ENCODE data around the gene CFAP46. TPM values are rescaled to one million over a fixed set of nuclear protein-coding genes. Genes with fewer than 3 reads are reported as not detected.

CFAP46 gene
- total RNA-seq, 1 experiment from 2014 or later = not detected

DNA sequence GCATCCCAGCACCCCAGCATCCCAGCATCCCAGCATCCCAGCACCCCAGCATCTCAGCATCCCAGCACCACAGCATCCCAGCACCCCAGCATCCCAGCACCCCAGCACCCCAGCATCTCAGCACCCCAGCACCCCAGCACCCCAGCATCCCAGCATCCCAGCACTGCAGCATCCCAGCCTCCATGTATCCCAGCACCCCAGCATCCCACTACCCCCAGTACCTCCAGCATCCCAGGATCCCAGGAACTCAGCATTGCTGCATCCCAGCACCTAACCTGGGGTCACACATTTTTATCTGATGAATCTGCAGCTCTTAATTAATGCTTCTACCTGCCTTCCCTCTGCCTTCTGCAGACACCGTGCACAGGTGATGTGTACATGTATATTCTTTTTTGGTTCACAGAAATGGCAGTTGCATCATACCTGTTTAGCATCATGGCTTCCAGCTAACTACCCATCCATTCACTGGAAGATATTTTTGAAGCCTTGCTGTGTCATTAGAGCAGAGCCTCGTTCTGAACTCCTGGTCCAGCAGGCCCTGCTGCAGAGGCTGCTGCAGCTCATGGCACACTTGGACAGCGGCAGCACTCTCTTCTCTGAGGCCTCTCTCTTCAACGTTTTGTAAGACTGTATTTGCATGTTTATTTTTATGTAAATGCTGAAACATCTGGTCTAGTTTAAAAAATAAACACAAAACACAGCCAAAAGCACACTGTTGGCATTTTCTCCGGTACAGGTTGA, 4.6 kb upstream of the CFAP46 start:
- H3K4me3 Mint-ChIP-seq (ENCODE audit: low read depth, unreplicated experiment) = no peak overlapping the region
- CTCF ChIA-PET = no interaction called here
- intact Hi-C loops (cut with micrococcal nuclease; ENCODE audit: unreplicated experiment) = no loop called here
- H3K9me3 Mint-ChIP-seq (ENCODE audit: low read depth, unreplicated experiment) = peaks cover 3% of the 10 kb centered on the region
- no peaks in the 10 kb centered on the region for H3K4me1 Mint-ChIP-seq (ENCODE audit: low read depth, unreplicated experiment)
- H3K27ac Mint-ChIP-seq (ENCODE audit: unreplicated experiment) = no peak overlapping the region
- H3K36me3 Mint-ChIP-seq (ENCODE audit: insufficient read depth, unreplicated experiment) = no peaks in the 10 kb centered on the region
- no peak for DNase-seq
- TF ChIP-seq, protein P1, sequence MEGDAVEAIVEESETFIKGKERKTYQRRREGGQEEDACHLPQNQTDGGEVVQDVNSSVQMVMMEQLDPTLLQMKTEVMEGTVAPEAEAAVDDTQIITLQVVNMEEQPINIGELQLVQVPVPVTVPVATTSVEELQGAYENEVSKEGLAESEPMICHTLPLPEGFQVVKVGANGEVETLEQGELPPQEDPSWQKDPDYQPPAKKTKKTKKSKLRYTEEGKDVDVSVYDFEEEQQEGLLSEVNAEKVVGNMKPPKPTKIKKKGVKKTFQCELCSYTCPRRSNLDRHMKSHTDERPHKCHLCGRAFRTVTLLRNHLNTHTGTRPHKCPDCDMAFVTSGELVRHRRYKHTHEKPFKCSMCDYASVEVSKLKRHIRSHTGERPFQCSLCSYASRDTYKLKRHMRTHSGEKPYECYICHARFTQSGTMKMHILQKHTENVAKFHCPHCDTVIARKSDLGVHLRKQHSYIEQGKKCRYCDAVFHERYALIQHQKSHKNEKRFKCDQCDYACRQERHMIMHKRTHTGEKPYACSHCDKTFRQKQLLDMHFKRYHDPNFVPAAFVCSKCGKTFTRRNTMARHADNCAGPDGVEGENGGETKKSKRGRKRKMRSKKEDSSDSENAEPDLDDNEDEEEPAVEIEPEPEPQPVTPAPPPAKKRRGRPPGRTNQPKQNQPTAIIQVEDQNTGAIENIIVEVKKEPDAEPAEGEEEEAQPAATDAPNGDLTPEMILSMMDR (IDR thresholded peaks at IDR 0.05; ENCODE audit: unreplicated experiment) = no peak
- H3K27me3 Mint-ChIP-seq (ENCODE audit: unreplicated experiment) = peaks cover 91% of the 10 kb centered on the region
- no TSS peak for BruUV-seq (replicated peaks)

DNA sequence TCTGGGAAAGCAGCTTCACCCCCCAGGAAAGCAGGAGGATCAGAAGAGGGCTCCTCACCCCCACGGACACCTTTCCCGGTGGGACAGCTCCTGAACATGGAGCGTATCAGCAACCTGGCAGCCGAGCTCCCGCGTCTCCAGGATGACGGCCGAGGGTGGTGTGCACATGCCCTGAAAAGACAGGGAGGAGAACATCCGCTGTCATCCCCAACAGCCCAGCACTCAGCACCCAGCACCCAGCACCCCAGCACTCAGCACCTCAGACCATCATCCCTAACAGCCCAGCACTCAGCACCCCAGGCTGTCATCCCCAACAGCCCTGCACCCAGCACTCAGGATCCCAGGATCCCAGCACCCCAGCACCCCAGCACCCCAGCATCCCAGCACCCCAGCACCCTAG, 3.9 kb upstream of the CFAP46 start:
- Mint-ChIP-seq H3K27me3 (ENCODE audit: unreplicated experiment) (peaks cover 91% of the 10 kb centered on the region), H3K36me3 (ENCODE audit: insufficient read depth, unreplicated experiment) (no peaks in the 10 kb centered on the region), H3K9me3 (ENCODE audit: low read depth, unreplicated experiment) (peaks cover 3% of the 10 kb centered on the region), H3K4me1 (ENCODE audit: low read depth, unreplicated experiment) (no peaks in the 10 kb centered on the region), H3K4me3 (ENCODE audit: low read depth, unreplicated experiment) (no peak overlapping the region), H3K27ac (ENCODE audit: unreplicated experiment) (no peak overlapping the region)
- BruUV-seq (replicated peaks) = no TSS peak
- intact Hi-C loops (cut with micrococcal nuclease; ENCODE audit: unreplicated experiment) = no loop called here
- no peak for DNase-seq
- TF ChIP-seq, protein P1 (IDR thresholded peaks at IDR 0.05; ENCODE audit: unreplicated experiment) = no peak
- CTCF ChIA-PET = no interaction called here

DNA sequence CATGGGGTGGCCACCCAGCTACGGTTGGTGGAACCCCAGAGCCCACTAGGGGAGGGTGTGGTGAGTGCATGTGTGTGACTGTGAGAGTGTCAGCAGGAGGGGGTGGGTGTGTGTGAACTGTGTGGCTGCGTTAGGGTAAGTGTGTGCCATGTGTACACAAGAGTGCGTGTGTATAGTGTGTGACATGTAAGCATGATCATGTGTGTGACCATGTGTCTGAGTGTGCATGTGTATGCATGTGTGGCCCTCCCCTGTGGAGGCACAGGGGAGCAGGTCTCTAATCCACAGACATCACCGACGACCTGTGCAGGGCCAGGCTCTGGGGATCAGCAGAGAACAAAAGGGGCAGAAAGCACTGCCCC, 3.5 kb upstream of the CFAP46 start:
- intact Hi-C loops (cut with micrococcal nuclease; ENCODE audit: unreplicated experiment) = no loop called here
- Mint-ChIP-seq H3K4me3 (ENCODE audit: low read depth, unreplicated experiment) (no peak overlapping the region), H3K4me1 (ENCODE audit: low read depth, unreplicated experiment) (no peaks in the 10 kb centered on the region), H3K9me3 (ENCODE audit: low read depth, unreplicated experiment) (peaks cover 3% of the 10 kb centered on the region), H3K27ac (ENCODE audit: unreplicated experiment) (no peak overlapping the region), H3K27me3 (ENCODE audit: unreplicated experiment) (peaks cover 91% of the 10 kb centered on the region), H3K36me3 (ENCODE audit: insufficient read depth, unreplicated experiment) (no peaks in the 10 kb centered on the region)
- TF ChIP-seq, protein P1 (IDR thresholded peaks at IDR 0.05; ENCODE audit: unreplicated experiment) = no peak
- CTCF ChIA-PET = no interaction called here
- no TSS peak for BruUV-seq (replicated peaks)
- no peak for DNase-seq

DNA sequence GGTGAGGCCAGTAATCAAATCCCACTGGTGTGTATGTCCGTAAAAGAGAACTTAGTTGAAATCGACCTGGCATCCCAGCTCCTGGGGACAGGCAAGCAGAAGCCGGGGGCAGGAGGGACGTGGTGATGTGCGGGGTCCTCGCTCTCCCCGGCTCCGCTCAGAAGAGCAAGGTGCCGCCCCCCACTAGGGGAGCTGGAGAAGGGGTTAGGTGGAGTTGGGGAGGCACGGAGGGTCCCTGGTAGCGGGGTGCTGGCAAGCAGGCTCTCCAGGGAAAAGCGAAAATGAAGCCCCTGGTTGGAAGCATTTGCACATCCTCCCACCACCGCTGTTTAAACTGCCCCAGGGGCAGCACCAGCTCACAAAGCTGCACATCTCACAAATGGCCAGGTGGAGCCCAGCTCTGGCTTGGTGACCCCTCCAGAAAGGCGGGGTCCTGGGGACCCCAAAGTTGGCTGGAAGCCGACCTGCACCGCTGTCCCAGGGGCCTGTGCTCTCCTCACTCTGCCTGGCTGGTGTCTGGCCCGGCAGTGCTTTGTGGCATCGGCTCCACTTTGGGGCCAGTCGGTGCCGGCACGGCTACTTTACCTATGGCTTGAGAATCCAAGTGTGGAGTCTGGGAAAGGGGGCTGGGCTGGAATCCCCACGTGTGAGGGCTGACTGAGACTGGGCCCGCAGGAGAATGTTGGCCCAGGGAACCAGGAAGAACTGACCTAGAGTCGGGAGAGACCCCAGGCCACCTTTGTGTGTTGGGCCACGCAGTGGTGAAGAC, 2.9 kb upstream of the CFAP46 start:
- Mint-ChIP-seq H3K36me3 (ENCODE audit: insufficient read depth, unreplicated experiment) (no peaks in the 10 kb centered on the region), H3K4me3 (ENCODE audit: low read depth, unreplicated experiment) (no peak overlapping the region), H3K9me3 (ENCODE audit: low read depth, unreplicated experiment) (peaks cover 3% of the 10 kb centered on the region), H3K27me3 (ENCODE audit: unreplicated experiment) (peaks cover 86% of the 10 kb centered on the region), H3K27ac (ENCODE audit: unreplicated experiment) (no peak overlapping the region), H3K4me1 (ENCODE audit: low read depth, unreplicated experiment) (no peaks in the 10 kb centered on the region)
- TF ChIP-seq, protein P1 (IDR thresholded peaks at IDR 0.05; ENCODE audit: unreplicated experiment) = no peak
- CTCF ChIA-PET = interaction anchor here (0.6 kb wide), 1 partner anchor 410 kb away, joined by 7 read pairs; no protein-coding TSS in a partner anchor
- no peak for DNase-seq
- intact Hi-C loops (cut with micrococcal nuclease; ENCODE audit: unreplicated experiment) = no loop called here
- no TSS peak for BruUV-seq (replicated peaks)

Measured in Calu3 (cell line).